ENCODE results near the gene MYOF. TPM values are rescaled to one million over a fixed set of nuclear protein-coding genes. Genes with fewer than 3 reads are reported as not detected.

Gene MYOF
- total and polyA plus RNA-seq, 9 of the 15 experiments (the other 6 are each of a cell fraction or from before 2014, with no cell fraction given) = 0.06 to 0.27 TPM; not detected in 7

DNA sequence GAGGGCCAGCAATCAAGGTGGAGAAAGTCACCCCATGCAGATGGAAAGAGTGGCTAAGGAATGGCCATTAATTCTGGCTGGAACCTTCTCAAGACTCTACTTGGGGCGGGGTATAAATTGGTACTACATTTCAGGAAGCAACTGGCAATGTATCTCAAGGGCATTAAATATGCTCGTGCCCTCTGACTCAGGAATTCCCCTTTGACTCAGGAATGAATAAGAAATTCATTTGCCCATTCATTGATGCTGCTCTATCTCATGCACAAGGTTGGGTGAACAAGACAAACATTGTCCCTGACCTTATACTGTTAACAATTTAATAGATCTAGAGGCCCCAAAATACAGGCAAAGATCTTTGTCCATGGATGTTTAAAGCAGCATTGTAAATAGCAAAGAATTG, 188.1 kb downstream of the MYOF start:
- Histone ChIP-seq H3K27ac (ENCODE audit: extremely low read depth, low read depth, low read length) (no peak overlapping the region), H4K20me1 (replicated peaks; ENCODE audit: control insufficient read depth, insufficient read depth, low read length) (no peaks in the 10 kb centered on the region), H3K4me3 (no peak overlapping the region), H3K4me1 (replicated peaks in 1 of 2; ENCODE audit: control insufficient read depth in 2 of 2, insufficient read depth in 2 of 2, low read length in 2 of 2) (no peaks in the 10 kb centered on the region), H3K36me3 (ENCODE audit: control insufficient read depth, insufficient read depth, low read length) (no peaks in the 10 kb centered on the region), H3K79me2 (ENCODE audit: control insufficient read depth, insufficient read depth, low read length) (no peaks in the 10 kb centered on the region), H3K27me3 (ENCODE audit: control insufficient read depth in 2 of 2, insufficient read depth in 2 of 2, low read length in 2 of 2) (peaks cover under 1 to 5% of the 10 kb centered on the region in 2 experiments; a peak in 3 of 5 replicates), H2AFZ (ENCODE audit: low read depth, low read length) (no peak overlapping the region), H3K9me1 (ENCODE audit: control insufficient read depth, insufficient read depth, low read length) (no peaks in the 10 kb centered on the region), H3K9me3 (replicated peaks; ENCODE audit: control insufficient read depth, insufficient read depth, low read depth, low read length) (no peaks in the 10 kb centered on the region), H3K4me2 (ENCODE audit: insufficient read depth, low read length) (no peak overlapping the region), H3K9ac (ENCODE audit: insufficient read depth in 1 of 2, low read depth in 2 of 2, low read length in 2 of 2) (no peak overlapping the region)
- DNase-seq (ENCODE audit: extremely low read depth in 1 of 4, low spot score in 3 of 4) = no peak
- 4% methylated on average over 2 of the region's 2 CpGs for WGBS (ENCODE audit: insufficient coverage, low coverage, missing lambda C conversion rate)
- no TSS peak for BruUV-seq (replicated peaks)
- intact Hi-C loops (cut with micrococcal nuclease) = no loop called here
- in situ Hi-C loops (cut with MboI) = no loop called here
- FAIRE-seq = no peak
- CTCF ChIA-PET (ENCODE audit: low intra/inter-chr PET ratio) = no interaction called here
- POLR2A ChIA-PET = no interaction called here
- no peak for ATAC-seq
- TF ChIP-seq SMARCE1 (IDR thresholded peaks at IDR 0.05) = no peak
- no peak for TF ChIP-seq ZNF217 (CRISPR knock-in tag; IDR thresholded peaks at IDR 0.05)
- TF ChIP-seq, protein P1, sequence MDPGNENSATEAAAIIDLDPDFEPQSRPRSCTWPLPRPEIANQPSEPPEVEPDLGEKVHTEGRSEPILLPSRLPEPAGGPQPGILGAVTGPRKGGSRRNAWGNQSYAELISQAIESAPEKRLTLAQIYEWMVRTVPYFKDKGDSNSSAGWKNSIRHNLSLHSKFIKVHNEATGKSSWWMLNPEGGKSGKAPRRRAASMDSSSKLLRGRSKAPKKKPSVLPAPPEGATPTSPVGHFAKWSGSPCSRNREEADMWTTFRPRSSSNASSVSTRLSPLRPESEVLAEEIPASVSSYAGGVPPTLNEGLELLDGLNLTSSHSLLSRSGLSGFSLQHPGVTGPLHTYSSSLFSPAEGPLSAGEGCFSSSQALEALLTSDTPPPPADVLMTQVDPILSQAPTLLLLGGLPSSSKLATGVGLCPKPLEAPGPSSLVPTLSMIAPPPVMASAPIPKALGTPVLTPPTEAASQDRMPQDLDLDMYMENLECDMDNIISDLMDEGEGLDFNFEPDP (CRISPR knock-in tag; IDR thresholded peaks at IDR 0.05) = no peak
- no peak for TF ChIP-seq MCM2 (IDR thresholded peaks at IDR 0.05; ENCODE audit: low read depth)

Data from K562 (cell line).